ENCODE data around the gene S100B.

The S100B gene

GRCh38 chr21:46557919-46558392, 46.9 kb downstream of the S100B start:
- DNase-seq, result no peak

GRCh38 chr21:46557469-46557868, 47.4 kb downstream of the S100B start:
- DNase-seq, result no peak

- DNase-seq, result no peak
Observed at GRCh38 chr21:46556802-46557201, 48.1 kb downstream of the S100B start.

GRCh38 chr21:46555678-46556077, 49.2 kb downstream of the S100B start:
- DNase-seq, result no peak

GRCh38 chr21:46555225-46555617, 49.7 kb downstream of the S100B start:
- DNase-seq, result no peak

GRCh38 chr21:46554431-46555224, 50.3 kb downstream of the S100B start:
- no peak for DNase-seq

- no peak for DNase-seq
Observed at GRCh38 chr21:46553993-46554392, 50.9 kb downstream of the S100B start.

GRCh38 chr21:46552865-46553379, 52.0 kb downstream of the S100B start:
- no peak for DNase-seq

GRCh38 chr21:46552274-46552673, 52.6 kb downstream of the S100B start:
- DNase-seq, result peak; percentile 45

- peak; percentile 60 for DNase-seq
Observed at GRCh38 chr21:46551636-46552241, 53.1 kb downstream of the S100B start.

GRCh38 chr21:46550116-46550941, 54.6 kb downstream of the S100B start:
- DNase-seq, result peak; percentile 82

GRCh38 chr21:46549650-46550049, 55.2 kb downstream of the S100B start:
- no peak for DNase-seq
